BLaER1 (cell line): ENCODE measurements around the gene BTBD10.
"Not testable (repeated sequence)": the region's sequence is repeated elsewhere in the genome, so short reads cannot be mapped to it uniquely, and the experiment has no call there.

Source experiments
- H3K27ac ChIP-seq: shearing (Covaris generic); formaldehyde crosslinking; 2 replicates; pipeline ENCODE4 v1.8.1; 2022
- H3K27me3 ChIP-seq: shearing (Covaris generic); formaldehyde crosslinking; 2 replicates; pipeline ENCODE4 v1.8.1; 2022
- H3K36me3 ChIP-seq: shearing (Covaris generic); formaldehyde crosslinking; 2 replicates; pipeline ENCODE4 v1.8.1; 2022
- H3K4me1 ChIP-seq: shearing (Covaris generic); formaldehyde crosslinking; 2 replicates; pipeline ENCODE4 v1.8.1; 2022
- H3K4me2 ChIP-seq: shearing (Covaris generic); formaldehyde crosslinking; 2 replicates; pipeline ENCODE4 v1.8.1; 2022
- H3K4me3 ChIP-seq: shearing (Covaris generic); formaldehyde crosslinking; 2 replicates; pipeline ENCODE4 v1.8.1; 2022
- H3K9ac ChIP-seq: shearing (Covaris generic); formaldehyde crosslinking; 2 replicates; pipeline ENCODE4 v1.8.1; 2022
- H3K9me3 ChIP-seq: shearing (Covaris generic); formaldehyde crosslinking; 2 replicates; pipeline ENCODE4 v1.8.1; 2022
- H4K20me1 ChIP-seq: shearing (Covaris generic); formaldehyde crosslinking; 2 replicates; pipeline ENCODE4 v1.8.1; 2022
- Cebpa-rat ChIP-seq: shearing (Covaris generic); IDR thresholded peaks from 2 replicates; pipeline ENCODE4 v1.8.1; 2022

BTBD10 gene

GRCh38 chr11:13445588-13445987, 17.4 kb downstream of the BTBD10 start:
- Histone ChIP-seq H3K27me3 (no peaks in the 10 kb centered on the region), H3K4me1 (no peaks in the 10 kb centered on the region; the same call in 1 of the 2 replicates), H4K20me1 (peaks cover 41% of the 10 kb centered on the region), H3K9me3 (peaks cover 13% of the 10 kb centered on the region), H3K27ac (no peak overlapping the region), H3K4me3 (no peak overlapping the region), H3K4me2 (no peak overlapping the region), H3K36me3 (0 out of 2 replicates have a peak, but pooled peaks cover 5% of the 10 kb centered on the region), H3K9ac (no peak overlapping the region)
- TF ChIP-seq Cebpa-rat = no peak

GRCh38 chr11:13440100-13440855, 22.7 kb downstream of the BTBD10 start:
- Histone ChIP-seq H3K27ac (no peak overlapping the region), H3K9me3 (no peaks in the 10 kb centered on the region), H3K9ac (no peak overlapping the region), H3K4me3 (no peak overlapping the region), H3K4me2 (no peak overlapping the region), H4K20me1 (peaks cover 23% of the 10 kb centered on the region), H3K27me3 (no peaks in the 10 kb centered on the region), H3K36me3 (no peaks in the 10 kb centered on the region), H3K4me1 (no peaks in the 10 kb centered on the region)
- TF ChIP-seq Cebpa-rat = no peak

- H3K36me3 ChIP-seq = no peaks in the 10 kb centered on the region
- no peaks in the 10 kb centered on the region for H3K9me3 ChIP-seq
- peaks cover 12% of the 10 kb centered on the region; the same call in 1 of the 2 replicates for H4K20me1 ChIP-seq
- no peak overlapping the region for H3K9ac ChIP-seq
- no peak overlapping the region for H3K4me3 ChIP-seq
- no peak overlapping the region for H3K27ac ChIP-seq
- H3K4me1 ChIP-seq = no peaks in the 10 kb centered on the region
- H3K27me3 ChIP-seq = no peaks in the 10 kb centered on the region
- H3K4me2 ChIP-seq = no peak overlapping the region
- TF ChIP-seq Cebpa-rat = no peak
Observed at GRCh38 chr11:13438291-13438690, 24.7 kb downstream of the BTBD10 start.

GRCh38 chr11:13436836-13437235, 26.2 kb downstream of the BTBD10 start:
- H3K4me1 ChIP-seq, H3K27ac ChIP-seq, H4K20me1 ChIP-seq, H3K9ac ChIP-seq, H3K36me3 ChIP-seq, H3K4me2 ChIP-seq, H3K4me3 ChIP-seq, H3K27me3 ChIP-seq, H3K9me3 ChIP-seq: not testable (repeated sequence)

- H3K36me3 ChIP-seq = peaks cover 4% of the 10 kb centered on the region; the same call in 1 of the 2 replicates
- H3K9ac ChIP-seq = no peak overlapping the region
- no peak overlapping the region for H3K4me3 ChIP-seq
- H3K4me1 ChIP-seq = no peaks in the 10 kb centered on the region
- H4K20me1 ChIP-seq = no peaks in the 10 kb centered on the region; the same call in 1 of the 2 replicates
- no peaks in the 10 kb centered on the region for H3K27me3 ChIP-seq
- no peak overlapping the region for H3K27ac ChIP-seq
- no peak overlapping the region for H3K4me2 ChIP-seq
- TF ChIP-seq Cebpa-rat = no peak
- H3K9me3 ChIP-seq = peaks cover 9% of the 10 kb centered on the region
Observed at GRCh38 chr11:13434247-13435205, 28.5 kb downstream of the BTBD10 start.

GRCh38 chr11:13433437-13433836, 29.6 kb downstream of the BTBD10 start:
- no peaks in the 10 kb centered on the region; the same call in 1 of the 2 replicates for H4K20me1 ChIP-seq
- no peaks in the 10 kb centered on the region for H3K4me1 ChIP-seq
- H3K27ac ChIP-seq = no peak overlapping the region
- no peak overlapping the region for H3K4me3 ChIP-seq
- H3K27me3 ChIP-seq = no peaks in the 10 kb centered on the region
- no peak for TF ChIP-seq Cebpa-rat
- H3K9ac ChIP-seq = no peak overlapping the region
- peaks cover 4% of the 10 kb centered on the region; the same call in 1 of the 2 replicates for H3K36me3 ChIP-seq
- H3K4me2 ChIP-seq = no peak overlapping the region
- peaks cover 18% of the 10 kb centered on the region for H3K9me3 ChIP-seq

- H3K9me3 ChIP-seq = peaks cover 41% of the 10 kb centered on the region
- no peaks in the 10 kb centered on the region for H3K27me3 ChIP-seq
- H3K4me3 ChIP-seq = no peak overlapping the region
- no peak overlapping the region for H3K27ac ChIP-seq
- no peaks in the 10 kb centered on the region for H3K4me1 ChIP-seq
- peaks cover 4% of the 10 kb centered on the region; the same call in 1 of the 2 replicates for H4K20me1 ChIP-seq
- H3K36me3 ChIP-seq = peaks cover 9% of the 10 kb centered on the region; the same call in 1 of the 2 replicates
- no peak overlapping the region for H3K9ac ChIP-seq
- H3K4me2 ChIP-seq = no peak overlapping the region
- TF ChIP-seq Cebpa-rat = no peak
Observed at GRCh38 chr11:13429836-13430235, 33.2 kb downstream of the BTBD10 start.

- Histone ChIP-seq H3K36me3 (peaks cover 9% of the 10 kb centered on the region; the same call in 1 of the 2 replicates), H3K9me3 (peaks cover 41% of the 10 kb centered on the region), H3K4me1 (no peaks in the 10 kb centered on the region), H3K27me3 (no peaks in the 10 kb centered on the region), H4K20me1 (peaks cover 10% of the 10 kb centered on the region; the same call in 1 of the 2 replicates), H3K4me3 (no peak overlapping the region), H3K4me2 (no peak overlapping the region), H3K9ac (no peak overlapping the region), H3K27ac (no peak overlapping the region)
- no peak for TF ChIP-seq Cebpa-rat
Observed at GRCh38 chr11:13429288-13429687, 33.7 kb downstream of the BTBD10 start.

- no peak overlapping the region for H3K4me3 ChIP-seq
- no peak overlapping the region for H3K9ac ChIP-seq
- no peak overlapping the region for H3K4me2 ChIP-seq
- H3K27me3 ChIP-seq = no peaks in the 10 kb centered on the region
- H3K9me3 ChIP-seq = peaks cover 41% of the 10 kb centered on the region
- no peak overlapping the region for H3K27ac ChIP-seq
- H3K4me1 ChIP-seq = no peaks in the 10 kb centered on the region
- no peak for TF ChIP-seq Cebpa-rat
- H3K36me3 ChIP-seq = peaks cover 9% of the 10 kb centered on the region; the same call in 1 of the 2 replicates
- peaks cover 22% of the 10 kb centered on the region; the same call in 1 of the 2 replicates for H4K20me1 ChIP-seq
Observed at GRCh38 chr11:13427440-13427839, 35.6 kb downstream of the BTBD10 start.
